GM12892 (cell line): ENCODE results near the gene PHYKPL.

ENCODE experiments used
- POLR2A ChIP-seq: IDR thresholded peaks from 2 replicates; pipeline ENCODE4 v1.6.1; 2011; ENCODE audit warnings: low read depth, low read length, control low read depth
- POLR2AphosphoS5 ChIP-seq: IDR thresholded peaks from 2 replicates; pipeline ENCODE4 v1.6.1; 2011; ENCODE audit warnings: low read depth, low read length, control low read depth

- TF ChIP-seq POLR2AphosphoS5: no peak
- no peak for TF ChIP-seq POLR2A
Measured at GRCh38 chr5:178252258-178252657, 19.7 kb upstream of the PHYKPL start.
